HCT116 (cell line): ENCODE results near the gene INTS3. TPM values are rescaled to one million over a fixed set of nuclear protein-coding genes. Genes with fewer than 3 reads are reported as not detected.

Experiments used
- ATAC-seq: fragments of 200-7000 bp; cut with Tn5 transposase; 2 replicates; pipeline ENCODE4 v1.9.1; 2020; ENCODE audit warnings: mild to moderate bottlenecking, moderate library complexity
- BruUV-seq: library from RNA; stranded (reverse); fragments of 400-500 nt; replicated peaks from 2 replicates; lab custom pipeline; 2021; lab: Mats Ljungman, UMichigan
- CTCF ChIA-PET: fragments of 300-600 bp; sonication (Branson Sonifier 250); formaldehyde crosslinking; loops from one replicate; lab custom pipeline; 2021; ENCODE audit warnings: antibody characterized with exemption; lab: Charles Lee
- POLR2A ChIA-PET: fragments of 300-600, 350-600 bp; sonication (Branson Sonifier 250); formaldehyde crosslinking; loops from one replicate; lab custom pipeline; 2021; ENCODE audit warnings: antibody characterized with exemption; lab: Charles Lee
- RAD21 ChIA-PET, 2 experiments: fragments of 300-600 bp; sonication (Branson Sonifier 250); formaldehyde crosslinking; loops; one replicate each; lab custom pipeline; 2023; ENCODE audit warnings: low total read pairs in 2 of 2; ENCODE audit not compliant: uncharacterized antibody in 2 of 2, unreplicated experiment in 2 of 2, low non-redundant PET in 1 of 2; lab: Charles Lee
- DNase-seq: peaks from one replicate; pipeline ENCODE4 v3.0.0-alpha.2; 2010; ENCODE audit warnings: low read depth, low spot score
- H2AFZ ChIP-seq: fragments of 200-600 bp; shearing (Covaris generic), sonication (generic); 2 replicates; pipeline ENCODE4 v1.6.1; 2017; ENCODE audit warnings: low read depth, mixed run types, mixed read lengths, antibody characterized with exemption, low read length; ENCODE audit not compliant: poor library complexity, severe bottlenecking
- H3K27ac ChIP-seq: 2 replicates; pipeline ENCODE4 v1.5.1; 2012; ENCODE audit warnings: low read depth, low read length
- H3K27me3 ChIP-seq: fragments of 200-600 bp; sonication (generic); 2 replicates; pipeline ENCODE4 v1.6.1; 2016; ENCODE audit warnings: mixed run types, low read length, mixed read lengths; ENCODE audit not compliant: insufficient read depth
- H3K36me3 ChIP-seq, 2 experiments: fragments of 200-500 bp in 1 of 2; fragments of 200-600 bp in 1 of 2; sonication (Bioruptor generic) in 1 of 2; sonication (generic) in 1 of 2; 2 replicates each; pipeline versions ENCODE4 v1.5.1 to v1.6.1; 2014 to 2016; ENCODE audit warnings: low read length in 2 of 2, inconsistent platforms in 1 of 2, mixed read lengths in 1 of 2, mixed run types in 1 of 2; ENCODE audit not compliant: insufficient read depth in 2 of 2, control insufficient read depth in 1 of 2
- H3K4me1 ChIP-seq, 2 experiments: fragments of 200-600 bp in 1 of 2; sonication (generic) in 1 of 2; 2 replicates each; pipeline versions ENCODE4 v1.5.1 to v1.6.1; 2012 to 2017; ENCODE audit warnings: low read length in 2 of 2, inconsistent platforms in 1 of 2, mild to moderate bottlenecking in 1 of 2, mixed read lengths in 1 of 2, mixed run types in 1 of 2, moderate library complexity in 1 of 2; ENCODE audit not compliant: insufficient read depth in 2 of 2, control insufficient read depth in 1 of 2
- H3K4me2 ChIP-seq: fragments of 200-600 bp; sonication (generic); 2 replicates; pipeline ENCODE4 v1.6.1; 2017; ENCODE audit warnings: mixed run types, low read length, mixed read lengths
- H3K4me3 ChIP-seq, 2 experiments: fragments of 200-600 bp in 1 of 2; sonication (generic) in 1 of 2; replicated peaks in 1 of 2; 2 replicates each; pipeline ENCODE4 v1.5.1; 2011 to 2016; ENCODE audit warnings: low read length in 2 of 2, control low read depth in 1 of 2, low read depth in 1 of 2, mild to moderate bottlenecking in 1 of 2, mixed read lengths in 1 of 2, mixed run types in 1 of 2
- H3K79me2 ChIP-seq: fragments of 200-600 bp; sonication (generic); 2 replicates; pipeline ENCODE4 v1.6.1; 2017; ENCODE audit warnings: mild to moderate bottlenecking, mixed run types, low read length, moderate library complexity, mixed read lengths; ENCODE audit not compliant: insufficient read depth
- H3K9ac ChIP-seq: fragments of 200-600 bp; sonication (generic); 2 replicates; pipeline ENCODE4 v1.6.1; 2016; ENCODE audit warnings: low read length, mixed read lengths
- H3K9me2 ChIP-seq: fragments of 200-600 bp; sonication (generic), shearing (Covaris generic); 2 replicates; pipeline ENCODE4 v1.6.1; 2017; ENCODE audit warnings: mixed run types, mild to moderate bottlenecking, moderate library complexity; ENCODE audit not compliant: insufficient read depth
- H3K9me3 ChIP-seq, 2 experiments: fragments of 200-500 bp in 1 of 2; fragments of 200-600 bp in 1 of 2; sonication (Bioruptor generic) in 1 of 2; sonication (generic) in 1 of 2; 2 replicates each; pipeline ENCODE4 v1.6.1; 2014 to 2017; ENCODE audit warnings: low read length in 2 of 2, mixed read lengths in 2 of 2, inconsistent platforms in 1 of 2, low read depth in 1 of 2, mild to moderate bottlenecking in 1 of 2, mixed run types in 1 of 2, moderate library complexity in 1 of 2; ENCODE audit not compliant: control insufficient read depth in 1 of 2, insufficient read depth in 1 of 2
- H4K20me1 ChIP-seq: fragments of 200-600 bp; sonication (generic), shearing (Covaris generic); 2 replicates; pipeline ENCODE4 v1.6.1; 2017; ENCODE audit warnings: mixed run types, mild to moderate bottlenecking, moderate library complexity; ENCODE audit not compliant: insufficient read depth
- ATF3 ChIP-seq: IDR thresholded peaks from 2 replicates; pipeline ENCODE4 v1.6.1; 2012
- ELF1 ChIP-seq: IDR thresholded peaks from 2 replicates; pipeline ENCODE4 v1.6.1; 2012; ENCODE audit warnings: low read depth, borderline replicate concordance
- JUND ChIP-seq: IDR thresholded peaks from 2 replicates; pipeline ENCODE4 v1.6.1; 2012
- POLR2A ChIP-seq: IDR thresholded peaks from 2 replicates; pipeline ENCODE4 v1.7.0; 2011; ENCODE audit warnings: borderline replicate concordance; ENCODE audit not compliant: insufficient read depth, insufficient read length; ENCODE audit errors: extremely low read depth
- REST ChIP-seq: IDR thresholded peaks from 2 replicates; pipeline ENCODE4 v1.6.1; 2012; ENCODE audit warnings: low read depth
- SP1 ChIP-seq: IDR thresholded peaks from 2 replicates; pipeline ENCODE4 v1.6.1; 2012; ENCODE audit warnings: low read depth
- intact Hi-C: fragments of 100-400 bp; cut with micrococcal nuclease; formaldehyde crosslinking; loops from 2 replicates; pipeline ENCODE4 v1.10.0; 2022
- total RNA-seq: library from RNA; stranded (reverse); gene quantifications from one replicate; pipeline ENCODE4 v1.2.1, GENCODE V29; 2021; ENCODE audit not compliant: unreplicated experiment
- TF ChIP-seq, protein P1 (sequence below): IDR thresholded peaks from 2 replicates; pipeline ENCODE4 v1.6.1; 2012

The INTS3 gene
- total RNA-seq, 1 experiment from 2014 or later = 47.6 TPM

DNA sequence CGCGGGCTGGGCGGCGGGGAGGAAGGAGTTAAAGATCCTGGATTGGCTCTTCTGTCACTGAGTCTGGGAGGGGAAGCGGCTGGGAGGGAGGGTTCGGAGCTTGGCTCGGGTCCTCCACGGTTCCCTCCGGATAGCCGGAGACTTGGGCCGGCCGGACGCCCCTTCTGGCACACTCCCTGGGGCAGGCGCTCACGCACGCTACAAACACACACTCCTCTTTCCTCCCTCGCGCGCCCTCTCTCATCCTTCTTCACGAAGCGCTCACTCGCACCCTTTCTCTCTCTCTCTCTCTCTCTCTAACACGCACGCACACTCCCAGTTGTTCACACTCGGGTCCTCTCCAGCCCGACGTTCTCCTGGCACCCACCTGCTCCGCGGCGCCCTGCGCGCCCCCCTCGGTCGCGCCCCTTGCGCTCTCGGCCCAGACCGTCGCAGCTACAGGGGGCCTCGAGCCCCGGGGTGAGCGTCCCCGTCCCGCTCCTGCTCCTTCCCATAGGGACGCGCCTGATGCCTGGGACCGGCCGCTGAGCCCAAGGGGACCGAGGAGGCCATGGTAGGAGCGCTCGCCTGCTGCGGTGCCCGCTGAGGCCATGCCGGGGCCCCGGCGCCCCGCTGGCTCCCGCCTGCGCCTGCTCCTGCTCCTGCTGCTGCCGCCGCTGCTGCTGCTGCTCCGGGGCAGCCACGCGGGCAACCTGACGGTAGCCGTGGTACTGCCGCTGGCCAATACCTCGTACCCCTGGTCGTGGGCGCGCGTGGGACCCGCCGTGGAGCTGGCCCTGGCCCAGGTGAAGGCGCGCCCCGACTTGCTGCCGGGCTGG lies 49.1 kb upstream of the INTS3 start, which contains the start of gene NPR1:
Gene NPR1 (plus strand): TSS at position 170 of the 818 bp plus-strand sequence. CDS start 421 bp downstream, at position 591.
- Histone ChIP-seq H3K9me3 (no peaks in the 10 kb centered on the region), H3K4me3 (no peak within 1 kb of the TSS), H3K27ac (no peak within 1 kb of the TSS), H3K4me1 (peaks cover 0 to 4% of the 10 kb centered on the region in 2 experiments; a peak in 2 of 4 replicates), H3K79me2 (no peaks in the 10 kb centered on the region), H3K4me2 (peak within 1 kb of the TSS; percentile 46), H2AFZ (peak within 1 kb of the TSS; percentile 92), H3K36me3 (no peaks in the 10 kb centered on the region), H4K20me1 (no peaks in the 10 kb centered on the region), H3K9me2 (no peaks in the 10 kb centered on the region), H3K9ac (no peak within 1 kb of the TSS), H3K27me3 (no peaks in the 10 kb centered on the region)
- no TSS peak for BruUV-seq
- no peak for DNase-seq
- ChIA-PET POLR2A (no interaction called here), CTCF (no interaction called here), RAD21 (no interaction called here)
- intact Hi-C loops = loop anchor here (10.0 kb wide), 1 partner anchor 96 kb away; the partner anchor contains the start of gene SLC27A3
- no peak for ATAC-seq
- TF ChIP-seq, protein P1, sequence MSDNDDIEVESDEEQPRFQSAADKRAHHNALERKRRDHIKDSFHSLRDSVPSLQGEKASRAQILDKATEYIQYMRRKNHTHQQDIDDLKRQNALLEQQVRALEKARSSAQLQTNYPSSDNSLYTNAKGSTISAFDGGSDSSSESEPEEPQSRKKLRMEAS = no peak
- TF ChIP-seq ELF1 (no peak), POLR2A (no peak), REST (no peak), SP1 (no peak), JUND (no peak), ATF3 (no peak)
